SKM-1 (cell line): Measurements from ENCODE around the gene ATP9A.
A peak's percentile ranks its signal among the peaks of the same experiment; 100 is the strongest.

Experiments
- DNase-seq: peaks from one replicate; lab custom pipeline; 2025; ENCODE audit not compliant: unreplicated experiment; lab: John Stamatoyannopoulos, UW

Gene ATP9A

GRCh38 chr20:51634257-51634656 lies 133.9 kb downstream of the ATP9A start:
- DNase-seq: no peak

GRCh38 chr20:51633430-51633829 lies 134.8 kb downstream of the ATP9A start:
- no peak for DNase-seq

- DNase-seq: no peak
Observed at GRCh38 chr20:51631953-51632352, 136.2 kb downstream of the ATP9A start.

GRCh38 chr20:51631011-51631950 lies 136.9 kb downstream of the ATP9A start:
- DNase-seq: peak; percentile 90

- no peak for DNase-seq
Observed at GRCh38 chr20:51629399-51630058, 138.7 kb downstream of the ATP9A start.

GRCh38 chr20:51628533-51629398 lies 139.4 kb downstream of the ATP9A start:
- no peak for DNase-seq

GRCh38 chr20:51627586-51627985 lies 140.6 kb downstream of the ATP9A start:
- DNase-seq: no peak

GRCh38 chr20:51625105-51625504 lies 143.1 kb downstream of the ATP9A start:
- DNase-seq: no peak

GRCh38 chr20:51624157-51624731 lies 143.9 kb downstream of the ATP9A start:
- DNase-seq: peak; percentile 68

GRCh38 chr20:51623255-51623654 lies 144.9 kb downstream of the ATP9A start:
- no peak for DNase-seq

GRCh38 chr20:51622004-51622874 lies 146.0 kb downstream of the ATP9A start:
- no peak for DNase-seq

GRCh38 chr20:51620432-51620831 lies 147.8 kb downstream of the ATP9A start:
- no peak for DNase-seq

GRCh38 chr20:51616060-51616459 lies 152.1 kb downstream of the ATP9A start:
- DNase-seq: no peak

- DNase-seq: no peak
Observed at GRCh38 chr20:51614687-51615086, 153.5 kb downstream of the ATP9A start.

- no peak for DNase-seq
Observed at GRCh38 chr20:51613580-51613979, 154.6 kb downstream of the ATP9A start.

GRCh38 chr20:51612896-51613295 lies 155.3 kb downstream of the ATP9A start:
- no peak for DNase-seq

- no peak for DNase-seq
Observed at GRCh38 chr20:51611625-51611890, 156.6 kb downstream of the ATP9A start.

GRCh38 chr20:51610761-51611624 lies 157.2 kb downstream of the ATP9A start:
- no peak for DNase-seq

GRCh38 chr20:51610111-51610510 lies 158.1 kb downstream of the ATP9A start:
- no peak for DNase-seq
